ENCODE results near the gene MAGEC3. TPM values are rescaled to one million over a fixed set of nuclear protein-coding genes. Genes with fewer than 3 reads are reported as not detected.

Gene MAGEC3
- not detected in 2 replicates for total RNA-seq (2021)
- not detected for Bru-seq, nascent RNA
- not detected for BruChase-seq, experiment 1, labeled RNA remaining after a 2-hour chase
- BruChase-seq, experiment 2, labeled RNA remaining after a 6-hour chase, result not detected
- long read RNA-seq, result 0 reads

- ChIA-PET POLR2A (ENCODE audit: low non-redundant PET) (no interaction called here), CTCF (no interaction called here)
- Histone ChIP-seq H3K27ac (ENCODE audit: low read depth, low read length, poor library complexity, severe bottlenecking) (no peak within 1 kb of the TSS), H3K4me1 (ENCODE audit: insufficient read depth, low read length, poor library complexity, severe bottlenecking) (no peaks in the 10 kb centered on the region), H3K36me3 (ENCODE audit: insufficient read depth, low read length, poor library complexity, severe bottlenecking) (no peaks in the 10 kb centered on the region), H3K4me3 (ENCODE audit: low read depth, low read length, poor library complexity, severe bottlenecking) (no peak within 1 kb of the TSS), H3K9me3 (ENCODE audit: low read depth, low read length, poor library complexity, severe bottlenecking) (peaks cover 13% of the 10 kb centered on the region), H3K27me3 (replicated peaks; ENCODE audit: insufficient read depth, low read depth, low read length, poor library complexity) (no peaks in the 10 kb centered on the region)
- TF ChIP-seq EZH2 (IDR thresholded peaks at IDR 0.05; ENCODE audit: borderline replicate concordance, low read depth, low read length, poor library complexity, severe bottlenecking) (no peak), CTCF (conservative IDR thresholded peaks at IDR 0.05; ENCODE audit: low read depth, low read length) (no peak)
- intact Hi-C loops (cut with micrococcal nuclease; ENCODE audit: unreplicated experiment), result no loop called here
- no TSS peak for BruUV-seq (replicated peaks)
- DNase-seq (ENCODE audit: low spot score), result no peak
Measured at GRCh38 chrX:141838016-141838415, at the start of gene MAGEC3. Gene MAGEC3 (plus strand): TSS chrX:141838316. CDS start chrX:141838316, 0 bp downstream.

- no peak overlapping the region for H3K4me3 ChIP-seq (ENCODE audit: low read depth, low read length, poor library complexity, severe bottlenecking)
- no peak overlapping the region for H3K27ac ChIP-seq (ENCODE audit: low read depth, low read length, poor library complexity, severe bottlenecking)
- no TSS peak for BruUV-seq (replicated peaks)
- no peak for DNase-seq (ENCODE audit: low spot score)
- no peak for TF ChIP-seq EZH2 (IDR thresholded peaks at IDR 0.05; ENCODE audit: borderline replicate concordance, low read depth, low read length, poor library complexity, severe bottlenecking)
- TF ChIP-seq CTCF (conservative IDR thresholded peaks at IDR 0.05; ENCODE audit: low read depth, low read length), result no peak
- POLR2A ChIA-PET (ENCODE audit: low non-redundant PET), result no interaction called here
- intact Hi-C loops (cut with micrococcal nuclease; ENCODE audit: unreplicated experiment), result no loop called here
- CTCF ChIA-PET, result no interaction called here
- H3K27me3 ChIP-seq (replicated peaks; ENCODE audit: insufficient read depth, low read depth, low read length, poor library complexity), result no peaks in the 10 kb centered on the region
- H3K36me3 ChIP-seq (ENCODE audit: insufficient read depth, low read length, poor library complexity, severe bottlenecking), result no peaks in the 10 kb centered on the region
- no peaks in the 10 kb centered on the region for H3K4me1 ChIP-seq (ENCODE audit: insufficient read depth, low read length, poor library complexity, severe bottlenecking)
- peaks cover 10% of the 10 kb centered on the region for H3K9me3 ChIP-seq (ENCODE audit: low read depth, low read length, poor library complexity, severe bottlenecking)
Measured at GRCh38 chrX:141791856-141792255, 46.3 kb upstream of the MAGEC3 start.

- Histone ChIP-seq H3K4me1 (ENCODE audit: insufficient read depth, low read length, poor library complexity, severe bottlenecking) (no peaks in the 10 kb centered on the region), H3K4me3 (ENCODE audit: low read depth, low read length, poor library complexity, severe bottlenecking) (no peak overlapping the region), H3K9me3 (ENCODE audit: low read depth, low read length, poor library complexity, severe bottlenecking) (peaks cover 5% of the 10 kb centered on the region), H3K36me3 (ENCODE audit: insufficient read depth, low read length, poor library complexity, severe bottlenecking) (no peaks in the 10 kb centered on the region), H3K27ac (ENCODE audit: low read depth, low read length, poor library complexity, severe bottlenecking) (no peak overlapping the region), H3K27me3 (replicated peaks; ENCODE audit: insufficient read depth, low read depth, low read length, poor library complexity) (no peaks in the 10 kb centered on the region)
- ChIA-PET CTCF (no interaction called here), POLR2A (ENCODE audit: low non-redundant PET) (no interaction called here)
- TF ChIP-seq EZH2 (IDR thresholded peaks at IDR 0.05; ENCODE audit: borderline replicate concordance, low read depth, low read length, poor library complexity, severe bottlenecking), result no peak
- no peak for TF ChIP-seq CTCF (conservative IDR thresholded peaks at IDR 0.05; ENCODE audit: low read depth, low read length)
- no TSS peak for BruUV-seq (replicated peaks)
- intact Hi-C loops (cut with micrococcal nuclease; ENCODE audit: unreplicated experiment), result no loop called here
- no peak for DNase-seq (ENCODE audit: low spot score)
Measured at GRCh38 chrX:141811438-141811837, 26.7 kb upstream of the MAGEC3 start.

Data from A673 (cell line).